ENCODE results near the gene DCUN1D3.

DCUN1D3 gene

GRCh38 chr16:20830372-20830771 is 69.8 kb downstream of the DCUN1D3 start:
- no peak overlapping the region for H2AFZ ChIP-seq (ENCODE audit: low read depth, low read length, severe bottlenecking)
- H3K9me2 ChIP-seq (replicated peaks; ENCODE audit: insufficient read depth, low read length) = no peaks in the 10 kb centered on the region
- H3F3A ChIP-seq (ENCODE audit: insufficient read depth) = peaks cover 21% of the 10 kb centered on the region
- H4K20me1 ChIP-seq (ENCODE audit: low read depth, low read length) = no peaks in the 10 kb centered on the region
- H3K9me3 ChIP-seq (ENCODE audit: insufficient read depth, low read length) = no peaks in the 10 kb centered on the region
- no peak for TF ChIP-seq CTCF (IDR thresholded peaks at IDR 0.05; ENCODE audit: insufficient read depth, low read length, poor library complexity, severe bottlenecking)
- no peak for TF ChIP-seq EZH2phosphoT487 (conservative IDR thresholded peaks at IDR 0.05; ENCODE audit: low read length)
- no peak overlapping the region for H3K4me2 ChIP-seq (ENCODE audit: low read depth, low read length, poor library complexity, severe bottlenecking)
- no peaks in the 10 kb centered on the region for H3K27me3 ChIP-seq (ENCODE audit: low read length)
- H3K79me2 ChIP-seq (ENCODE audit: insufficient read depth, low read length) = no peaks in the 10 kb centered on the region
- no peak overlapping the region for H3K9ac ChIP-seq (ENCODE audit: low read length)
- H3K27ac ChIP-seq (ENCODE audit: low read depth, low read length) = no peak overlapping the region
- H3K36me3 ChIP-seq (ENCODE audit: low read length) = peaks cover 34% of the 10 kb centered on the region
- no peak overlapping the region for H3K4me3 ChIP-seq (ENCODE audit: insufficient read depth, low read length, poor library complexity, severe bottlenecking)

DNA sequence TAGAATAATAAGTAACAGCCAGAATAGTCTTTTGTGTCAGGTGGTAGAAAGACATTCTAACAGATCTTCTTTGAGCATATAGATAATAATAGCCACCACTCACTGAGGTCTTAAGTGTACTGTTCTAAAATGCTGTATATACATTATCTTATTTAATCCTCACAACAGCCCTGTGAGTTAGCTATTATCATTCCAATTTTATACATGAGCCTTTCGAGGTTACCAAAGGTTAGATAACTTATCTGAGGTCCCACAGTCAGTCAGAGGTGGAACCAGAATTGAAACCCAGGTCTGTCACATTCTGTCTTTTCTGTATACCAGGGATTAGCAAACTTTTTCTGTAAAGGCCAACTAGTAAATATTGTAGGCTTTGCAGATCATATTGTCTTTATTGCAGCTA is 70.6 kb downstream of the DCUN1D3 start:
- TF ChIP-seq CTCF (IDR thresholded peaks at IDR 0.05; ENCODE audit: insufficient read depth, low read length, poor library complexity, severe bottlenecking) (no peak), EZH2phosphoT487 (conservative IDR thresholded peaks at IDR 0.05; ENCODE audit: low read length) (no peak)
- H3K9me2 ChIP-seq (replicated peaks; ENCODE audit: insufficient read depth, low read length) = no peaks in the 10 kb centered on the region
- no peak overlapping the region for H3K27ac ChIP-seq (ENCODE audit: low read depth, low read length)
- H3K9me3 ChIP-seq (ENCODE audit: insufficient read depth, low read length) = no peaks in the 10 kb centered on the region
- H2AFZ ChIP-seq (ENCODE audit: low read depth, low read length, severe bottlenecking) = no peak overlapping the region
- no peaks in the 10 kb centered on the region for H4K20me1 ChIP-seq (ENCODE audit: low read depth, low read length)
- H3K9ac ChIP-seq (ENCODE audit: low read length) = no peak overlapping the region
- H3K36me3 ChIP-seq (ENCODE audit: low read length) = peaks cover 26% of the 10 kb centered on the region
- H3K4me3 ChIP-seq (ENCODE audit: insufficient read depth, low read length, poor library complexity, severe bottlenecking) = no peak overlapping the region
- H3K4me2 ChIP-seq (ENCODE audit: low read depth, low read length, poor library complexity, severe bottlenecking) = no peak overlapping the region
- peaks cover 20% of the 10 kb centered on the region for H3F3A ChIP-seq (ENCODE audit: insufficient read depth)
- no peaks in the 10 kb centered on the region for H3K79me2 ChIP-seq (ENCODE audit: insufficient read depth, low read length)
- H3K27me3 ChIP-seq (ENCODE audit: low read length) = no peaks in the 10 kb centered on the region

DNA sequence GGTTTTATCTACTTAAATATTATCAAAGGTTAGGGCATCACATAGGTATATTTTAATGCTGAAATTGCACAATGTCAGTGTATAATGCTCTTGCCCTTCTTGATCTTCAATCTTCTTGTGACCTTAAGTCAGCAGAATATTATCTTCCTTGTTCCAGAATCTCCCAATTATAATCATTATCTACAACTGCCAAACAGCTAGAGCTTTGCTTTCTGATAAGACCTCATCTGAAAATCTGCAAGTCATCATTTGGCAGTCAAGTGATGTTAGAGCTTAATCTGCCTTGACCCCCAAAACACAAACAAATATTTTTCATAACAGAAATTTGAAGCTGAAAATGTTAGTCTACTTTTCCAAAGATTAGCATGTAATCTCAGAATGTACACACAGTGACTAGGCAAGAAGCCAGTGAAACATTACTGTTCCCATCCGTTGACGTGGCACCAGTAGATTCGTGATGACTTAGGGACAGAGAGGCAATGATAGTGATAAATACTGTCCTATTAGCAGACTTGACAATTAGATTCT is 74.1 kb downstream of the DCUN1D3 start:
- no peaks in the 10 kb centered on the region for H3K79me2 ChIP-seq (ENCODE audit: insufficient read depth, low read length)
- H3K36me3 ChIP-seq (ENCODE audit: low read length) = peaks cover 19% of the 10 kb centered on the region
- no peaks in the 10 kb centered on the region for H3F3A ChIP-seq (ENCODE audit: insufficient read depth)
- TF ChIP-seq EZH2phosphoT487 (conservative IDR thresholded peaks at IDR 0.05; ENCODE audit: low read length) (no peak), CTCF (IDR thresholded peaks at IDR 0.05; ENCODE audit: insufficient read depth, low read length, poor library complexity, severe bottlenecking) (no peak)
- H3K9ac ChIP-seq (ENCODE audit: low read length) = no peak overlapping the region
- no peaks in the 10 kb centered on the region for H3K9me3 ChIP-seq (ENCODE audit: insufficient read depth, low read length)
- no peaks in the 10 kb centered on the region for H3K27me3 ChIP-seq (ENCODE audit: low read length)
- no peaks in the 10 kb centered on the region for H3K9me2 ChIP-seq (replicated peaks; ENCODE audit: insufficient read depth, low read length)
- no peak overlapping the region for H3K4me3 ChIP-seq (ENCODE audit: insufficient read depth, low read length, poor library complexity, severe bottlenecking)
- no peak overlapping the region for H2AFZ ChIP-seq (ENCODE audit: low read depth, low read length, severe bottlenecking)
- H4K20me1 ChIP-seq (ENCODE audit: low read depth, low read length) = no peaks in the 10 kb centered on the region
- H3K27ac ChIP-seq (ENCODE audit: low read depth, low read length) = no peak overlapping the region
- no peak overlapping the region for H3K4me2 ChIP-seq (ENCODE audit: low read depth, low read length, poor library complexity, severe bottlenecking)

Data from SU-DHL-6 (cell line).